Measurements from ENCODE around the gene TPPP. TPM values are rescaled to one million over a fixed set of nuclear protein-coding genes. Genes with fewer than 3 reads are reported as not detected.

The TPPP gene
- 5.2 TPM for total RNA-seq

DNA sequence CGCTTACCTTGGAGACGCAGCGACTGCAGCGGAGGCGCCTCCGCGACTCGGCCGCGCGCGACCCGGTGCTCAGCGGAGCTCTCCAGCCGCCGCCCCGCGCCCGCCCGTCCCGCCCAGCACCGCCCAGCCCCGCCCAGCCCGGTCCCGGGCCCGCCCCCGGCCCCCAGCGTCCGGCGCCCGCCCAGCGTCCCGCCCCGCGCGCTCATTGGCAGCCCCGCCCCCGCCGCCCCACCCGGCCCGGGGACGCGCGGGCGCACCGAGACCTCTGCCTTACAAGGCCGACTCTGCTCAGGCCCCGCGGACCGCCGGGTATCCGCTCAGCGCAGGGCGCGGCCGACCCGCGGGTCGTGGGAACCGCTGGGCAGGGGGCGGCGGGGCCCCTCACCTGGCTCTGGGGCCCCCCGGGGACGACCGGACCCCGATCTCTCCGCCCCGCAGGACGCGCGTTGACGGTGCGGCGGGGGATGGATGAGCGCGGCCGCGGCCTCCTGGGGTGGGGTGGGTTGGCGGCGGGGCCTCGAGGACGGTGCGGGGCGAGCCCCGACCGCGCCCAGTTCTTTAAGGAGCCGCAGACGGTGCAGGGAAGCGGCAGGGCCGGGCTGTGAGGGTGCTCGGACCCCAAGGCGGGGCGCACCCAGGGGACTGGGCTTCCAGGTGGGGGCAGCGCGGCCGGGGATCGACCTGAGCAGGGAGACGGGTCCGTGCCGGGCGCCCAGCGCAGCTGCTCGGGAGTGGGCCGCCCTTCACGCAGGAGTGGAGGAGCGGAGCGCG lies at the start of gene TPPP:
TSS of gene TPPP (minus strand) at position 82 of the 771 bp plus-strand sequence. CDS start 15,292 bp downstream, outside the sequence.

DNA sequence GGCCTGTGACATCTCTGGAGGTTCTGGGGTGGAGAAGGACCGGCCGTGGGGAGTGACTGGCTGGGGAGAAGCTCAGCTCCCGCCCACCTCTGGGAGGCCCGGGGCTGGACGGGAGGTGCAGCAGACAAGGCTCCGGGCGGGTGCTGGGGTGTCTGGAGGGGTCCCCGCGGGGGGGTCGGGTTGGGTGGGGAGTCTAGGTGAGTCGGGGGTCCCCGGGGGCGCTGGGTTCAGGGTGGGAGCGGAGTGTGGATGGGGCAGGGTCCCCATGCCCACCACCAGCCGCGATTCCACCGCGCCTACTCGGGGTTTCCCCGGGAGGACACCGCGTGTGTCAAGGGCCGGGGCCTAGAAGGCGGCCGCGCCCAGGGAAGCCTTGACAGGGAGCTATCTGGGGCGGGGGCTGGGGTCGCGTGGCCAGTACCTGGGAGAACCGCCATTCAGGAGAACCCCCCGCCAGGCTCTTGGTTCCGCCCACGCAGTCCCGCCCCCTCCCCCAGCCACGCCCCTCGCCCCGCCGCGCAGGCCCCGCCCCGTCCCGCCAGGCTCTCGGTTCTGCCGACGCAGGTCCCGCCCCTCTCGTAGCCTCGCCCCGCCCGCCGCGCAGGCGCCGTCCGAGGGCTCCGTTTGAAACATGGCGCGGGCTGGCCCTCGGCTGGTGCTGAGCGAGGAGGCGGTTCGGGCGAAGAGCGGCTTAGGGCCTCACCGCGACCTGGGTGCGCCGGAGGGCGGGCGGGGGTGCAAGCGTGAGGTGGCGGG lies 81.2 kb downstream of the TPPP start, which contains the start of gene CEP72:
TSS of gene CEP72 (plus strand) at position 610 of the 756 bp plus-strand sequence. CDS start at position 632, 22 bp downstream.

Other genes with a start within 250 kb of the TPPP start
- gene SLC9A3, start 168.9 kb downstream of the TPPP start, total RNA-seq = 3.1 TPM
- 9.2 TPM for gene CEP72, start 81.0 kb downstream of the TPPP start, total RNA-seq
- 2.6 TPM for gene ZDHHC11B, start 91.4 kb upstream of the TPPP start, total RNA-seq
- gene ZDHHC11, start 157.6 kb upstream of the TPPP start, total RNA-seq = 10.3 TPM
- gene BRD9, start 199.4 kb upstream of the TPPP start, total RNA-seq = 47.8 TPM
- 3.1 TPM for gene TRIP13, start 199.5 kb upstream of the TPPP start, total RNA-seq